GM12864 (cell line): ENCODE data around the gene CST7.

Source experiments
- DNase-seq: peaks from one replicate; pipeline ENCODE4 v3.0.0-alpha.2; 2011; ENCODE audit warnings: low read depth
- H3K4me3 ChIP-seq: 2 replicates; pipeline ENCODE4 v1.5.1; 2011; ENCODE audit warnings: mild to moderate bottlenecking, low read depth, low read length, control low read depth
- TF ChIP-seq, protein P1 (sequence below): IDR thresholded peaks from 2 replicates; pipeline ENCODE4 v1.5.1; 2011; ENCODE audit warnings: low read depth, mild to moderate bottlenecking, moderate library complexity, low read length, control low read depth, inconsistent platforms; ENCODE audit errors: missing control alignments

Gene CST7

DNA sequence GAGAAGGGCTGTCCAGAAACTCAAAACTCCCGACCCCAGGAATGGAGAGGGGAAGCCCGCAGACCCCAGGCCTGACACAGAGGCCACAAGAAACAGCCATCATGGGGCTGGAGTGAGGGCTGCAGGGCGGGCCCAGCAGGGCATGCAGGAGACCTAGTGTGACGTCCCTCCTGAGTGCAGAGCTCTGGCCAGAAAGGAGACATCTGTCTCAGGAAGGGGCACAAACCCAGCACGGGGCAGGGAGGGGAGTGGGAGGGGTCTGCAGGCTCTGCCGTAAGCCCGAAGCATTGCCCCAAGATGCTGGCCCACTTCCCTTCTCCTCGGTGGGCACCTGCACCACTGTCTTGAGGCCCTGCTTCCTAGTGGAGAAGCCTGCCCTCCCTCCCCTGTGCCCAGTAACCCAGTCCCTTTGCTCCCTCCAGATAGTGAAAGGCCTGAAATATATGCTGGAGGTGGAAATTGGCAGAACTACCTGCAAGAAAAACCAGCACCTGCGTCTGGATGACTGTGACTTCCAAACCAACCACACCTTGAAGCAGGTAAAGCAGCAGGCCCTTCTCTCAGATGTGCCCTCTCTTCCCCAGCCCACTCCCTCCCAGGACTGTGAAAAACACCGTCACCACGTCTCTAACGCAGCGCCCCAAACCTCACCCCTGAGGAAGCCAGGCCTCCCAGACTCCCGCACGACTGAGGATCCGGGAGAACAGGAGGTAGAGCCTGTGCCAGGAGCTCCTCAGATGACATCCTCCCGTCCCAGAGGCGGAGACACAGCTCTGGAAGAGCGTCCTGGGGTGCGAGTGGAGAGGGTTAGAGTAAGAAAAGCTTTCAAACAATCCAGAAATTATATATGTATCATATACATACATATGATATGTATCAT, 9.7 kb downstream of the CST7 start:
- H3K4me3 ChIP-seq, result no peak overlapping the region
- TF ChIP-seq, protein P1, sequence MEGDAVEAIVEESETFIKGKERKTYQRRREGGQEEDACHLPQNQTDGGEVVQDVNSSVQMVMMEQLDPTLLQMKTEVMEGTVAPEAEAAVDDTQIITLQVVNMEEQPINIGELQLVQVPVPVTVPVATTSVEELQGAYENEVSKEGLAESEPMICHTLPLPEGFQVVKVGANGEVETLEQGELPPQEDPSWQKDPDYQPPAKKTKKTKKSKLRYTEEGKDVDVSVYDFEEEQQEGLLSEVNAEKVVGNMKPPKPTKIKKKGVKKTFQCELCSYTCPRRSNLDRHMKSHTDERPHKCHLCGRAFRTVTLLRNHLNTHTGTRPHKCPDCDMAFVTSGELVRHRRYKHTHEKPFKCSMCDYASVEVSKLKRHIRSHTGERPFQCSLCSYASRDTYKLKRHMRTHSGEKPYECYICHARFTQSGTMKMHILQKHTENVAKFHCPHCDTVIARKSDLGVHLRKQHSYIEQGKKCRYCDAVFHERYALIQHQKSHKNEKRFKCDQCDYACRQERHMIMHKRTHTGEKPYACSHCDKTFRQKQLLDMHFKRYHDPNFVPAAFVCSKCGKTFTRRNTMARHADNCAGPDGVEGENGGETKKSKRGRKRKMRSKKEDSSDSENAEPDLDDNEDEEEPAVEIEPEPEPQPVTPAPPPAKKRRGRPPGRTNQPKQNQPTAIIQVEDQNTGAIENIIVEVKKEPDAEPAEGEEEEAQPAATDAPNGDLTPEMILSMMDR, result no peak
- no peak for DNase-seq

GRCh38 chr20:24959591-24960301, 10.7 kb downstream of the CST7 start:
- DNase-seq, result no peak
- TF ChIP-seq, protein P1, result no peak
- no peak overlapping the region for H3K4me3 ChIP-seq

DNA sequence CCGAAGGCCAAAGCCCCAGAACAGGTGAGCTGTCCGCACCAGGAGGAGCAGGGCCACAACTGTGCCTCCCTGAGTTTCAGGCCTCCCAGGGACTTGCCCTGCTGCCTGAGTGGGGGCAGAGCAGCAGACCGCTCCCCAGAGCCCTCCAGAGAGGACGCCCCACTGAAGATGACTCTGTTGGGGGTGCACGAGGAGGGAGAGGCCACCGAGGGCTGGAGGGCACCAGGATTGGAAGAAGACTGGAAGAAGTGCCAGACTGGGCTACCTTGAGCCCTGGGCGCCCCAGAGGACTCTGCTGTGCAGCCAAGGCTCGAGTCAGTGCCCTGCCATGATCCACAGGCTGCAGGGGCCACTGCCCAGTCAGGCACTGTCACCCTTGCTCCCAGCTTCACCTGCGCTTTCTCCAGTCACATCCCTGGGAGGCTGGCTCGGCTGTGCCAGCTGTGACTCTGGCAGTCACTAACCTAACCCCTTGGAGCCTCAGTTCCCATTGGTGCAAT, 11.3 kb downstream of the CST7 start:
- H3K4me3 ChIP-seq, result no peak overlapping the region
- DNase-seq, result no peak
- TF ChIP-seq, protein P1, result no peak

DNA sequence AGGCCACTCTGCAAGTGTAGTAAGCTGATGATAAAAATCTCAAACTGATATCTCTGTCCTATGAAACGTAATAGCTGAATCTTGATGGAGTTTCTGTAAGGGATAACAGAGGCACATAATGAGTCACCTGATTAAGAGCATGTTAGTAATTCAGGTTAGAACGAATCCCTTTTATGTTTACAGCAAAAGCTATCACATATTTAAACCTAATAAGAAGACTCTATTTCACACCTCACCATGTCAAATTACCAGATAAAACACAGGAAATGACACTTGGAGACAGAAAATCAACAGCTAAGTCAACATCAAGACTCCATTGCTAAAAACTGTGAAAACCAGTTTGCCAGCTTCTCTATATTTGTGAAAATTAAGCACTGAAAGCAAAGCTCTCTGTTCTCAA, 11.8 kb downstream of the CST7 start:
- no peak for DNase-seq
- no peak overlapping the region for H3K4me3 ChIP-seq
- TF ChIP-seq, protein P1, result no peak

DNA sequence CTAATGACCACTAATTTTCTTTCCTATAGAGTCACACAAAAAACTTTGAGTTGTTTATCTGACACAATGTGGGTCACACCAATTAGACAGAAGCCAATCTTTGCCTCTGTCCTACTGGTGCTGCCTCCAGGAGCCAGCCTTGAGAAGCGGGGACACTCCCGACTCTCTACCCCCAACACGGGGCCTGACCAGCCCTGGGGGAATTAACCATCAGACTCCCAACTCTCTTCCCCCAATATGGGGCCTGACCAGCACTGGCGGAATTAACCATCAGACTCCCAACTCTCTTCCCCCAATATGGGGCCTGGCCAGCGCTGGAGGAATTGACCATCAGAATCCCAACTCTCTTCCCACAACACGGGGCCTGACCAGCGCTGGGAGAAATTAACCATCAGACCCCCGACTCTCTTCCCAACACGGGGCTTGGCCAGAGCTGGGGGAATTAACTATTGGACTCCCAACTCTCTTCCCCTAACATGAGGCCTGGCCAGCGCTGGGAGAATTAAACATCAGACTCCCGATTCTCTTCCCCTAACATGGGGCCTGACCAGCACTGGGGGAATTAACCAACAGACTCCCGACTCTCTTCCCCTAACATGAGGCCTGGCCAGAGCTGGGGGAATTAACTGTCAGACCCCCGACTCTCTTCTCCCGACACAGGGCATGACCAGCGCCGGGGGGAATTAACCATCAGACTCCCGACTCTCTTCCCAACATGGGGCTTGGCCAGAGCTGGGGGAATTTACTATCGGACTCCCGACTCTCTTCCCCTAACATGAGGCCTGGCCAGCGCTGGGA, 12.5 kb downstream of the CST7 start:
- TF ChIP-seq, protein P1, result no peak
- H3K4me3 ChIP-seq, result no peak overlapping the region
- DNase-seq, result no peak

GRCh38 chr20:24962182-24962492, 13.1 kb downstream of the CST7 start:
- DNase-seq, result no peak
- H3K4me3 ChIP-seq, result no peak overlapping the region
- TF ChIP-seq, protein P1, result no peak
